WTC11 (cell line): ENCODE results near the gene RRP36. TPM values are rescaled to one million over a fixed set of nuclear protein-coding genes. Genes with fewer than 3 reads are reported as not detected.
A peak's percentile ranks its signal among the peaks of the same experiment; 100 is the strongest.

Source experiments
- ARID4B ChIP-seq: sonication (generic); formaldehyde crosslinking; IDR thresholded peaks from 2 replicates; pipeline ENCODE4 v1.8.0; 2023; ENCODE audit warnings: missing genetic modification reagents, mild to moderate bottlenecking, borderline replicate concordance
- ATF1 ChIP-seq: sonication (generic); formaldehyde crosslinking; IDR thresholded peaks from 2 replicates; pipeline ENCODE4 v1.8.1; 2023; ENCODE audit warnings: mild to moderate bottlenecking, moderate library complexity, missing genetic modification reagents
- ATF2 ChIP-seq: sonication (generic); formaldehyde crosslinking; IDR thresholded peaks from 2 replicates; pipeline ENCODE4 v1.8.1; 2022; ENCODE audit warnings: low read depth, missing genetic modification reagents, borderline replicate concordance
- CTCF ChIP-seq: fragments of 200-600 bp; IDR thresholded peaks from 2 replicates; pipeline ENCODE4 v1.8.0; 2022; ENCODE audit warnings: antibody characterized with exemption
- EMX1 ChIP-seq: fragments of 250-450 bp; sonication (Bioruptor Pico); IDR thresholded peaks from 2 replicates; pipeline ENCODE4 v1.8.0; 2021; ENCODE audit warnings: mild to moderate bottlenecking
- IRF1 ChIP-seq: sonication (generic); formaldehyde crosslinking; IDR thresholded peaks from 2 replicates; pipeline ENCODE4 v1.8.0; 2023; ENCODE audit warnings: missing genetic modification reagents
- MAX ChIP-seq: sonication (generic); formaldehyde crosslinking; IDR thresholded peaks from 2 replicates; pipeline ENCODE4 v1.8.0; 2022; ENCODE audit warnings: mild to moderate bottlenecking, missing genetic modification reagents
- MXD4 ChIP-seq: fragments of 250-450 bp; sonication (Bioruptor Pico); IDR thresholded peaks from 2 replicates; pipeline ENCODE4 v1.8.0; 2021; ENCODE audit warnings: mild to moderate bottlenecking, moderate library complexity, borderline replicate concordance
- OVOL2 ChIP-seq: fragments of 250-450 bp; sonication (Bioruptor Pico); IDR thresholded peaks from 2 replicates; pipeline ENCODE4 v1.9.0; 2021; ENCODE audit warnings: mild to moderate bottlenecking, borderline replicate concordance
- PREB ChIP-seq: sonication (generic); formaldehyde crosslinking; IDR thresholded peaks from 2 replicates; pipeline ENCODE4 v1.8.1; 2022; ENCODE audit warnings: mild to moderate bottlenecking, missing genetic modification reagents, moderate library complexity, borderline replicate concordance
- RELA ChIP-seq: sonication (generic); formaldehyde crosslinking; IDR thresholded peaks from 2 replicates; pipeline ENCODE4 v1.8.1; 2022; ENCODE audit warnings: missing genetic modification reagents, mild to moderate bottlenecking, borderline replicate concordance
- SP1 ChIP-seq: sonication (generic); formaldehyde crosslinking; conservative IDR thresholded peaks from 2 replicates; pipeline ENCODE4 v1.8.1; 2022; ENCODE audit warnings: missing genetic modification reagents
- STAT6 ChIP-seq: sonication (generic); formaldehyde crosslinking; conservative IDR thresholded peaks from 2 replicates; pipeline ENCODE4 v1.8.1; 2023; ENCODE audit warnings: mild to moderate bottlenecking, low read depth, missing genetic modification reagents, moderate library complexity
- TEAD1 ChIP-seq: sonication (generic); formaldehyde crosslinking; IDR thresholded peaks from 2 replicates; pipeline ENCODE4 v1.8.0; 2022; ENCODE audit warnings: mild to moderate bottlenecking, missing genetic modification reagents
- TP53 ChIP-seq: sonication (generic); formaldehyde crosslinking; IDR thresholded peaks from 2 replicates; pipeline ENCODE4 v1.8.1; 2023; ENCODE audit warnings: mild to moderate bottlenecking, missing genetic modification reagents
- ZNF396 ChIP-seq: fragments of 250-450 bp; sonication (Bioruptor Pico); IDR thresholded peaks from 2 replicates; pipeline ENCODE4 v1.8.0; 2021; ENCODE audit warnings: mild to moderate bottlenecking, moderate library complexity, borderline replicate concordance
- ZNF532 ChIP-seq: fragments of 250-450 bp; sonication (Bioruptor Pico); IDR thresholded peaks from 2 replicates; pipeline ENCODE4 v1.9.0; 2021; ENCODE audit warnings: mild to moderate bottlenecking, borderline replicate concordance
- ZSCAN18 ChIP-seq: fragments of 250-450 bp; sonication (Bioruptor Pico); IDR thresholded peaks from 2 replicates; pipeline ENCODE4 v2.1.2; 2022; ENCODE audit warnings: mild to moderate bottlenecking, moderate library complexity
- total RNA-seq: library from RNA; stranded (reverse); gene quantifications from 3 replicates; pipeline ENCODE4 v1.2.3, GENCODE V29; 2021

The RRP36 gene
- total RNA-seq, 1 experiment from 2014 or later, result 81.0 TPM

- TF ChIP-seq ARID4B (CRISPR knock-in tag), result peak; percentile 52; the same call in 1 of the 2 replicates
- TF ChIP-seq ATF2, result no peak
- no peak for TF ChIP-seq ZSCAN18 (CRISPR knock-in tag)
- no peak for TF ChIP-seq IRF1 (CRISPR knock-in tag)
- no peak for TF ChIP-seq ZNF396 (CRISPR knock-in tag)
- no peak for TF ChIP-seq STAT6 (CRISPR knock-in tag)
- 0 out of 2 replicates have a peak, but pooled peaks have one; percentile 45 for TF ChIP-seq RELA (CRISPR knock-in tag)
- peak; percentile 53; the same call in 1 of the 2 replicates for TF ChIP-seq TEAD1 (CRISPR knock-in tag)
- TF ChIP-seq TP53 (CRISPR knock-in tag), result no peak; the same call in 1 of the 2 replicates
- no peak for TF ChIP-seq OVOL2 (CRISPR knock-in tag)
- peak; percentile 95 for TF ChIP-seq ZNF532 (CRISPR knock-in tag)
- TF ChIP-seq CTCF, result no peak
- TF ChIP-seq MAX (CRISPR knock-in tag), result peak; percentile 68; the same call in 1 of the 2 replicates
- TF ChIP-seq PREB (CRISPR knock-in tag), result no peak; the same call in 1 of the 2 replicates
- TF ChIP-seq SP1, result peak; percentile 74
- TF ChIP-seq EMX1, result peak; percentile 85
- 0 out of 2 replicates have a peak, but pooled peaks have one; percentile 30 for TF ChIP-seq ATF1 (CRISPR knock-in tag)
- no peak for TF ChIP-seq MXD4 (CRISPR knock-in tag)
Observed at GRCh38 chr6:43053545-43054205, 32.3 kb downstream of the RRP36 start, which contains the start of gene CUL7 (continued).
